ENCODE results near the gene SRSF3.
"Not testable (repeated sequence)": the region's sequence is repeated elsewhere in the genome, so short reads cannot be mapped to it uniquely, and the experiment has no call there.

DNA sequence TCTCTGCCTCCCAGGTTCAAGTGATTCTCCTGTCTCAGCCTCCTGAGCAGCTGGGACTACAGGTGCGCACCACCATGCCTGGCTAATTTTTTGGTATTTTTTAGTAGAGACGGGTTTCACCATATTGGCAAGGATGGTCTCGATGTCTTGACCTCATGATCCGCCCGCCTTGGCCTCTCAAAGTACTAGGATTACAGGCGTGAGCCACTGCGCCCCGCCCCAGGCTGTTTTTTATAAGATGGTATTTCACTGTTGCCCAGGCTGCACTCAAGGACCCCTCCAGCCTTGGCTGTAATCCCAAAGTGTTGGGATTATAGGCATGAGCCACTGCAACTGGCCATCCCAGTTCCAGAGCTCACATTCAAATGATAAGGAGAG is 13.1 kb downstream of the SRSF3 start:
- not testable (repeated sequence) for TF ChIP-seq POLR2A (IDR thresholded peaks at IDR 0.05)
- TF ChIP-seq, protein P1, sequence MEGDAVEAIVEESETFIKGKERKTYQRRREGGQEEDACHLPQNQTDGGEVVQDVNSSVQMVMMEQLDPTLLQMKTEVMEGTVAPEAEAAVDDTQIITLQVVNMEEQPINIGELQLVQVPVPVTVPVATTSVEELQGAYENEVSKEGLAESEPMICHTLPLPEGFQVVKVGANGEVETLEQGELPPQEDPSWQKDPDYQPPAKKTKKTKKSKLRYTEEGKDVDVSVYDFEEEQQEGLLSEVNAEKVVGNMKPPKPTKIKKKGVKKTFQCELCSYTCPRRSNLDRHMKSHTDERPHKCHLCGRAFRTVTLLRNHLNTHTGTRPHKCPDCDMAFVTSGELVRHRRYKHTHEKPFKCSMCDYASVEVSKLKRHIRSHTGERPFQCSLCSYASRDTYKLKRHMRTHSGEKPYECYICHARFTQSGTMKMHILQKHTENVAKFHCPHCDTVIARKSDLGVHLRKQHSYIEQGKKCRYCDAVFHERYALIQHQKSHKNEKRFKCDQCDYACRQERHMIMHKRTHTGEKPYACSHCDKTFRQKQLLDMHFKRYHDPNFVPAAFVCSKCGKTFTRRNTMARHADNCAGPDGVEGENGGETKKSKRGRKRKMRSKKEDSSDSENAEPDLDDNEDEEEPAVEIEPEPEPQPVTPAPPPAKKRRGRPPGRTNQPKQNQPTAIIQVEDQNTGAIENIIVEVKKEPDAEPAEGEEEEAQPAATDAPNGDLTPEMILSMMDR (IDR thresholded peaks at IDR 0.05): not testable (repeated sequence)

Measured in uterus (tissue), 2 donors.